Amygdala (tissue), 56 donors: ENCODE results near the gene CCDC74A.
"Not testable (repeated sequence)": the region's sequence is repeated elsewhere in the genome, so short reads cannot be mapped to it uniquely, and the experiment has no call there.

Source experiments
- DNase-seq, 56 donors: peaks; one replicate each; lab custom pipeline; 2025; lab: John Stamatoyannopoulos, UW

The CCDC74A gene

DNA sequence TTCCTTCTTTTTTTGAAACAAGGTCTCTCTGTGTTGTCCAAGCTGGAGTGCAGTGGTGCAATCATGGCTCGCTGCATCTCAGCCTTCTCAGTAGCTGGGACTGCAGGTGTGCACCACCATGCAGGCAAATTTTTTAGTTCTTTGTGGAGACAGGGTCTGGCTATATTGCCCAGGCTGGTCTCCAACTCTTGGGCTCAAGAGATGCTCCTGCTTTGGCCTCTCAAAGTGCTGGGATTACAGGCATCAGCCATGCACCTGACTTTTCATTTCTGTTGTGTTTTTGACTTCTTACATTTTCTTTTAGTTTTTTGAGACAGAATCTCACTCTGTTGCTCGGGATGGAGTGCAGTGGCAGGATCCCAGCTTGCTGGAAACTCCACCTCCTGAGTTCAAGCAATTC is 2.4 kb upstream of the CCDC74A start:
- DNase-seq, result not testable (repeated sequence)

- DNase-seq, result not testable (repeated sequence)
Measured at GRCh38 chr2:131528981-131529863, 1.5 kb downstream of the CCDC74A start.

- not testable (repeated sequence) for DNase-seq
Measured at GRCh38 chr2:131529864-131530445, 2.3 kb downstream of the CCDC74A start.

- DNase-seq, result not testable (repeated sequence)
Measured at GRCh38 chr2:131530626-131531344, 3.1 kb downstream of the CCDC74A start.

- not testable (repeated sequence) for DNase-seq
Measured at GRCh38 chr2:131531547-131532185, 4.0 kb downstream of the CCDC74A start.

DNA sequence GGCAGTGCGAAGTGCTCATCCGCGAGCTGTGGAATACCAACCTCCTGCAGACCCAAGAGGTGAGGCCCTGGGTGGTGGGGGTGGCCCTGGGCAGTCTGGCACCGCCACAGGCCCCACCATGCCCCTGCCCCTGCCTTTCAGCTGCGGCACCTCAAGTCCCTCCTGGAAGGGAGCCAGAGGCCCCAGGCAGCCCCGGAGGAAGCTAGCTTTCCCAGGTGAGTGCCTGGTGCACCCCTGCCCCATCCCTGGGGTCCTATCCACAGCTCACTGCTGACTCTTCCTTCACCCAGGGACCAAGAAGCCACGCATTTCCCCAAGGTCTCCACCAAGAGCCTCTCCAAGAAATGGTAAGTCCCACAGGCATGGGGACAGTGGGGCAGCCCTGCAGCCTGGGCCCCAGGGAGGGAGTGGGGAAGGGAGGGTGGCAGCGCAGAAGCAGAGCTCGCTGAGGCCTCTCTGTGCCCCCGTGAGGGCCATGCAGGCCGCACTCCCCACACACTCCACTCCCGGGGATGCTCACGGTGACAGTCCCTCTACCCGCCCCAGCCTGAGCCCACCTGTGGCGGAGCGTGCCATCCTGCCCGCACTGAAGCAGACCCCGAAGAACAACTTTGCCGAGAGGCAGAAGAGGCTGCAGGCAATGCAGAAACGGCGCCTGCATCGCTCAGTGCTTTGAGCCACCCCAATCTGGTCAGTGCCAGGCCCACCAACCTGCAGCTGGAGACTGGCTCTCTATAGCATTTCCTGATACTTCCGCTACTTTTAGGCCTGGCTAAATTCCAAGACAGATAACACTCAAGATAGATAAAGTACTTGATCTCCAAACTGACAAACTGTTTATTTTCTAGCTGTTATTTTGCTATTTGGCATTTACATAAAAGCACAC is 5.3 kb downstream of the CCDC74A start:
- not testable (repeated sequence) for DNase-seq

DNA sequence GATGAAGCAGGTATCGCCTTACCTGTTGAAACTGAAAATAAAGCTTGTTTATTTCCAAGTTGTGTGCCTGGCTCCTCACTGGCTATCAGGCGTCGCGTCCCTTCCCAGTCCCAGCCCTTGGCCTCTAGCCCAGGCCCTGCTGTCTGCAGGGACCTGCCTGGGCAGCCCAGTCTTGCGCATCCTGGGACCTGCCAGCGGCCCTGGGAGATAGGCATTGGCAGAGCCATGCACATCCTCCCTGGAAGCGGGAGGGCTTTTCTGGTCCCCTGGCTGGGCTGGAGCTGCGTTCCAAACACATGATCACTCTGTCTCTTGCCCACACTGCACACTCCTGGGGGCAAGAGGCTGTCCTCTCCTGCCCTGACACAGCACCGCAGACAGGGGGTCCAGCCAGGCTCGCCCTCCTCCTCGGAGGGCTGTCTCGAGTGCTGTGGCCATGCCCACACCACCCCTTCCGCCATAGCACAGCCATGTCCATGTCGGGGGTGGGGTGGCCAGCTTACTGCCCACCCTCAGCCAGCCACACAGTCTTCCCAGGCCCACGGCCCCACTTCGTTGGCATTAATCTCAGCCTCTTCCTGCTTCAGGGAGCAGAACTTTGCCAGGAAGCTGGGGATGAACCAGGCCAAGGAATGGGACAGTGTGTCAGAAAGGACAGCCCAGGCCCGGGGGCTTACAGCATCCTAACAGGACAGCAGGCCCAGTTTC is 6.1 kb downstream of the CCDC74A start:
- DNase-seq, result not testable (repeated sequence)

DNA sequence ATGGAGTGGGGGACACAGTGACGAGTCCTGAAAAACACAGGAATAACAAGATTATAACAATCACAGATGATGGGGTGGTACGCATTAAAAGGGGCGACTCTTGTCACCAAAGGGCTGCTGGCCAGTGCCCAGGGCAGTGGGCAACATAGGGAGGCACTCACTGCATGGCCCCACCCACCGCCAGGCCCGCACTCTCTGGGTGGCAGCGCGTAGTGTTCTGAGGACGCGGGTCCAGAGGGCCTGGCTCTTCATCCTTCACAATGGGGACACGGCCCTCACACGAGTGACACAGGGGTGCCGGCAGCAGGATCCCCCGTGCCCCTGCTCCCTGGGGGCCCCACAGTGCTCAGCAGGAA is 6.6 kb downstream of the CCDC74A start:
- DNase-seq, result not testable (repeated sequence)

- DNase-seq, result not testable (repeated sequence)
Measured at GRCh38 chr2:131534965-131535364, 7.3 kb downstream of the CCDC74A start.

GRCh38 chr2:131535526-131535925 is 7.8 kb downstream of the CCDC74A start:
- DNase-seq, result no peak

DNA sequence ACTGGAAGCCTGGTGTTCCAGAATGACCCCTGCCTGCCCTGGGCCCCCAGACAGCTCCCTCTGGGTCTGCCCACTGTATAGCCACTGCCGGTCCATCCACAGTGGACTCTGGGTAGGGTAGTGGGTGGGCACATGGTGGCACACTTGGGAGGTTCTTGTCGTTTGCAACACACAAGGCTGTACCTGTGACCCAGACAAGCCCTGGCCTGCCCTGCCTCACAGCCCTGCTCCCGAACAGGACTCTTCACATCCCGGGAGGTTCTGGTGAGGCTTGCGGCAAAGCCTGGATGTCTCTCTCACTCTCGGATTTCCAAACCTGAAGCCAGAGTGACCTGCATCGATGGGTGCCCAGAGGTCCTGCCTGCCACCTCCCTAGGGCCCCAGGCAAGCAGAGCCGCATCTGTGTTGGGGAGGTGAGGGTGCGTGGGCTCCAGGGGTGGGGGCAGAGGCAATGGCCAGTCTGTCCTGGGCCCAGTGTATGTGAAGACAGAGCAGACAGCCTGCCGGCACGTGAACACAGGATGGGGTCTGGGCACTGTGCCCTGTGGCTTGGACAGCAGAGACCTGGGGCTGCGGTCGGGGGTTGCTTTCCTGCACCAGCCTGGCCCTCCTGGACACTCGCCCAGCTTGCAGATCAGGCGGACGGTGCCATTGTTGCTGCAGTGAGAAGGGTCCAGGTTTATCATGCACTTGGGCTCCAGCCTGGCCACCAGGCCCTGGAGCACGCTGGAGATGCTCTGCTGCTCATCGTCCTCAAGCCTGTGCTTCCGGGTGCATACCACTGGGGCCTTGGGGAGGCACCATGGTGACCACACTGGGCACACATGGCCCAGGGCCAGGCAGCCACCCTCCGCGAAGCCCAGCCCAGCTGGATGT is 8.5 kb downstream of the CCDC74A start:
- not testable (repeated sequence) for DNase-seq

DNA sequence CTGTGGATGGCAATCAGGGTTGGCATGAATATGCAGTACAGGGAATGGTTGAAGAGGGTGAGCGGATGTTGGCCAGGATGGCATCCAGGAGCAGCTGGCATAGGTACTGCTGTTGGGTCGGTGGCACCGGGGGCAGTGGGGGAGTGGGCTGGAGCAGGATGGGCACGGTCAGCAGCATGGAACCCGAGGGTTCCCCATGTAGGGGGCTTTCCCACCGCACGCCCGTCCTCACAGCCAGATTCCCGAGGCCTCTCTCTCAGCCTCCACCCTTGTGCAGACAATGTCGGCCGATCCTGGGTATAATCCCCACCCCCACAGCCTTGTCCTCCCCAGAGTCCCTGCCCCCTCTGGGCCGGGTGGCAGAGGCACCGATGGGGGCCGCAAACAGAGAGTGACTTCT is 9.2 kb downstream of the CCDC74A start:
- DNase-seq, result not testable (repeated sequence)

DNA sequence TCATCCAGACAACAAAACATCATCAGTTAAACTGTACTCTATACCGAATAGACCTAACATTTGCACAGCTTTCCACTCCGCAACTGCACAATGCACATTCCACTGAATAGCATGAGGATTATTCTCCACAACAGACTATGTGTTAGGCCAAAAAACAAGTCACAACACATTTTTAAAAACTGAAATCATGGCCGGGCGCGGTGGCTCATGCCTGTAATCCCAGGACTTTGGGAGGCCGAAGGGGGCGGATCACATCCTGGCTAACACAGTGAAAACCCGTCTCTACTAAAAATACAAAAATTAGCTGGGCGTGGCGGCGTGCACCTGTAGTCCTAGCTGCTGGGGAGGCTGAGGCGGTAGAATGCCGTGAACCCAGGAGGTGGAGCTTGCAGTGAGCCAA is 11.2 kb downstream of the CCDC74A start:
- not testable (repeated sequence) for DNase-seq

DNA sequence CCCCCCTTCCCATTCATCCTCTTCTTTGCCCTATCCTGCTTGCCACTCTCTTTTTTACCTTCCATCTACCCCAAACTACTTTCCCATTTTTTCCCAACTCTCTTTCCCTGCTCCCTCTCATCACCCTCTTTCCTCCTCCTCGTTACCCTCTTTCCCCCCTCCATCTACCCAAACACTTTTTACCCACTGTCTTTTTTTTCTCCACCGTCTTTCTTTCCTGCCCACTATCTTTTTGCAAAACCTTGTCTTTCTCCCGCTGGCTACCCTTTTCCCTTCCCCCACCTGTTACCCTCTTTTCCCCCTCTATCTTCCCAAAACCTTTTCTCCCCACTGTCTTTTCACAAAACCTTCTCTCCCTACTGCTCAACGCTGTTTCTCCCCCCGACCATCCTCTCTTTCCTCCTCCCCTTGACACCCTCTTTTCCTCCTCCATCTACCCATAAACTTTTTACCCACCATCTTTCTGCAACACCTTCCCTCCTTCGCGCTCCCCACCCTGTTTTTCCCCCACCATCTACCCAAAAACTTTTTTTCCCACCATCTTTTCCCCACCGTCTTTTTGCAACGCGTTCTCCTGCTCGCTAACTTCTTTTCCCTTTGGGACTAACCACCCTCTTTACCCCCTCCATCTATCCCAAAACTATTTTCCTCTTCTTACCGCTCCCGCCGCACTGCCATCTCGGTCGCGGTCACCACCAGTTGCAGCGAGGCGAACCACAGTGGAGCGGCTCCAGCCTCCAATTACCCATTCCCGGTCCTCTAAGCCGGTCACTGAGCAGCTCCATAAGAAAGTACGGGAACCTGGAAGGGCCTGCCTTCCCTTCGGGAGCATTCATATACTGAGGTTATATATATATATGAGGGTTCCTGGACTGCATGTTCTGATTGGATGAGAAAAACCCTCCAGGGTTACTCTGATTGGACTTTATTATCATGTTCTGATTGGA is 15.0 kb downstream of the CCDC74A start:
- DNase-seq, result no peak

DNA sequence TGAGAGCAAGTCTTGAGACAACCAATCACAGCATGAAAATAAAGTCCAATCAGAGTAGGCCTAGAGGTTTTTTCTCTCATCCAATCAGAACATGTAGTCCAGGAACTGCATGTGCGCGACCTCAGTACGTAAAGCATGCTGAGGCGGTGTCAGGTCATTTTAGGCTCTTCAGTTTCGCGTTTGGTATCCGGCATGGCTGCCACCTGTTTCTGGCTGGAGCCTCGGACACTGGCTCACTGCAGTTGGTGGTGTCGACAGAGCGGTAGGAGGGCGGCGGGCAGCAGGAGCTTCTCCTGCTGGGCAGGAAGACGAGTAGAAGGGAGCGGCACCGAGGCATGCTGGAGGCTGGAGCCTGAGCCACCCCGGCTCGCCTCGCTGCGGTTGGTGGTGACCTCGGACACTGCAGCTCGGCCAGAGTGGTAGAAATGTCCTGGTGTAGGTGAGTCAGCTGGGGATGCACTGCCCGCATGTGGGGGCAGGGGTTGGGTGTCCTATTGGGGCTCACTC is 15.8 kb downstream of the CCDC74A start:
- DNase-seq, result no peak

DNA sequence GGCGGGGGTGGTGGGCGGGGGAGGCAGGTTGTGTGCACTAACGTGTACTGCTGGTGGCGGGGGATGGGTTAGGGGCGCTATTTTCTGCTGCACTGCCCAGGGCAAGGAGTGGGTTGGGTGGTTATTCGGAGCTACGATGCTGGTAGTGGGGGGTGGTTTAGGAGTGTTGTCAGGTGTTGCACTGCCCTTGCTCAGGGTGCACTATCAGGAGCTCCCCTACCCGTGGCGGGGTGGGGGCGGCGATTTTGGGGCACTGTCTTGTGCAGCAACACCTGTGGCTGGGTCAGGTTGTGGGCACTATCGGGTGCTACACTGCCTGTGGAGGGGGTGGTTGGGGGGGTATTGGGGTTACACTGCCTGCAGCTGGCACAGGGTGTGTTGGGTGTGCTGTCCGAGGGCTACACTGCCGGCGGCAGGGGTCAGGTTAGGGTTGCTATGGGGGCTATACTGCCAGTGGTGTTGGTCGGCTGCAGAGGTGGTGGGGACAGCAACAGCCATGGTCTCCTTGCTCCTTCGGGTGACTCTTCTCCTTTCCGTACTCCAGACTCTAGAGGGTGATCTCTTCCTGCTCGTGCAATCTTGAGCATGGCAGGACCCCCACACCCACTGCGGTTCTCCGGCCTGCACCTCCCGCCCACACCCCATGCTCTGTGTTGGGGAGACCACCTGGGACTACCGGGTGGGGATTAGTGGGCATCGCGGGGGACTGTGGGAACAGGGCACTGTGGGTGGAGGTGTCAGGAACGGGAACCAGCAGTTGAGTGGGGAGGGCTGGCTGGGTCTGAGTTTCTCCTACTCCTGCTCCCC is 16.5 kb downstream of the CCDC74A start:
- not testable (repeated sequence) for DNase-seq
